ENCODE results near the gene ACTL6A.
"Not testable (repeated sequence)": the region's sequence is repeated elsewhere in the genome, so short reads cannot be mapped to it uniquely, and the experiment has no call there.

ACTL6A gene

DNA sequence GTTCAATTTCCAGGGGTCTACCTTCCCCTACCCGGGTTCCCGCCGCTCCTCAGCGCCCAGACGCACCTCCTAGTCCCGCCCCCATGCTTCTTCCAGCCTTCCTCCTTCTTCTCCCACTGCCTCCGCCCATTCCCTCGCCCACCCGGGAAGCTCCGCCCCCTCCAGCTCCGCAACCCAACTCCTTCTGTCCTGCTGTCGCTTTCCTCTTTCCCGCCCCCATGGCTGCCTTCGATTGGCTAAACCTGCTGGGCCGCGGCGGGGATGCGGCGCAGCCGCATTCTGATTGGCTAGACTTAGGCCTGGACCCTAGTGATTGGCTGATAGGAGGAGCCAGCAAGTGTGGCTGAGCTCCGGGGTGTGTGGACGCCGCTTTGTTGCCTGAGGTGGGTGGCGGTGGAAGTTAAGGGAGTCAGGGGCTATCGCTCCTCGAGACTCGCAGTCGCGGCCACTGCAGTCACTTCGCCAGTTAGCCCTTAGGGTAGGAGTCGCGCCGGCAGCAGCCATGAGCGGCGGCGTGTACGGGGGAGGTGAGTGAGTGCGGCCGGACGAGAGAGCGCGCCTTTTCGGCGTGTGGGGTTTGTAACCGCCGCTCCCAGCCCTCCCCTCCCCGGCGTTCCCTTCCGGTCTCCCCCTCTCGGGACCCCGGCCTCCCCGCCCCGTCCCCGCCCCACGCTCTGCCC lies at the start of gene ACTL6A:
ACTL6A (plus strand) TSS at position 336 of the 680 bp plus-strand sequence; CDS start at position 503, 167 bp downstream.
- peak; percentile 99 for DNase-seq

DNA sequence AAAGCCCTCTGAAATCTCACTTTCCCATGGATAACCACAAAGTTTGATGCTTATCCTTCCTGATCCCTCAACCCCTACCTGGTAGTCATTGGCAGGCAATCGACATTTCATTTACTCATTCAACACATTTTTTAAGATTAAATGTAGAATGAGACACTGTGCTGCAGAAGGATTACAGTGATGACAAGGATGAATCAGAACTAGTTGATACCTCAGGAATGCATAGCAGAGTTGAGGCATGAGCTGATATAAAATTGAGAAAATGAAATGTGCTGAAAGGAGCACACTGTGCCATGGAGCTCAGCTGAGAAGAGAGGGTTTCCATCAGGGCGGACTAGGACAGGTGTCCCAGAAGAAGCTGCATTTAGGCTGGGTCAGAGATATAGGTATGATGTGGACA lies 48.9 kb upstream of the ACTL6A start:
- no peak for DNase-seq

DNA sequence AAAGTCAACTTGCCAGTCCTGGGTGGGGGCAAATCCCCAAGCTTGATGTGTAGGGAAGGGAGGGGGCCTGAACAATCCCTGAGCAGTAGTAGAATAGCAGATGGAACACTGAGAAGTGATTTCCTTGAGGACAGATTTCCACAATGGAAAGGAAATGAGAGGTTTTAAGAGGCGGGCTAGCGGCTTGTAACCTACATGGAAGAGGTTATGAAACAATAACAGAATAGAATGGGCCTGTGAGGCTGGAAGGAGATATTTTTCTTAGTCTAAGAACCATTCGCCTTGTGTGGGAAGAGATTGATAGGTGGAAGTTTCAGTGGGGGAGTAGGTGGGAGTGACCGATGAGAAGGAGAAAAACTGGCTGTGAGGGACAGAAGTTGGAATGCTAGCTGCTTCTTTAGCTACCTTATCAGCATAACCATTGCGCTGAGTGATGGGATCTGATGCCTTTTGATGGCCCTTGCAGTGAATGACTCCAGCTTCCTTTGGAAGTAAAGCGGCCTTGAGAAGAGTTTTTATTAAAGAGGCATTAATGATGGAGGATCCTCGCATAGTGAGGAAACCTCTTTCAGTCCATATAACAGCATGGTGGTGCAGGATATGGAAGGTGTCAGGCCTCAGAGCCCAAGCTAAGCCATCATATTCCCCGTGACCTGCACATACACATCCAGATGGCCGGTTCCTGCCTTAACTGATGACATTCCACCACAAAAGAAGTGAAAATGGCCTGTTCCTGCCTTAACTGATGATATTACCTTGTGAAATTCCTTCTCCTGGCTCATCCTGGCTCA lies 46.1 kb upstream of the ACTL6A start:
- not testable (repeated sequence) for DNase-seq

DNA sequence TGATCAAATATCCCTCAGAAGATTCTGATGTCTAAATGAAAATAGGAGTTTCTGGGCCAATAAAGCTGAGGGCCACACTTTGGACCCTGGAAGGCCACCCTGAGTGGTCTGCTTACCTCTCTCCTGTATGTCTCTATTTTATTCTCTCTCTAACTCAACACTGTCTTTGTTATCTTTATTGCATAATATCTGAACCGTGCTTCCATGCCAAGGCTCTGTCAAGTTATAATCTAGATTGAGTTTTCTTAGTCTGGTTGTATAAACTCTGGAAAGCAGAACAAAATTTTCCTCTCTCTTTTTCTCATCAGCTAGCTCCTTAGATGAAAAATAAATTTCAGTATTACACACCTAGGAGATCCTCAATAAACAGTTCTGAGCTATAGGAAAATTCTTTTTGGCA lies 36.2 kb upstream of the ACTL6A start:
- DNase-seq, result peak; percentile 14

DNA sequence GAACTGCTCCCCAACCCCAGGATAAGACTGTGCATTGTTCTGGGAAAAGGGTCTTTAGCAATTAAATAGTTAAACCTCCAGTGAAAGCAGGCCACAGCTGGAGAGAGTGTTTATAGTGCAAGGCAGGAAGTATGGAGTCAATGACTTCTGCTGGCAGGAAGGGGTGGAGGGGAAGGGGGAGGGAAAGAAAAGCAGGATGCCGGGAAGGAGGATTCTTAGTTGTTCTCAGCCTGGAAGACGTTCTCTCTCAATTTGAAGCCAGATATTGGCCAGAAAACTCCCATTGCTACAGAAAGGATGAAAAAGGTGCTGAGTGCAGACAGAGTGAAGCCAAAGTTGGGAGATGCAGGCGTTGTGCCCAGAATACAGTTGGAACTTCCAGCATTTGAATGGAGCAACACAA lies 35.7 kb upstream of the ACTL6A start:
- DNase-seq, result peak; percentile 45

DNA sequence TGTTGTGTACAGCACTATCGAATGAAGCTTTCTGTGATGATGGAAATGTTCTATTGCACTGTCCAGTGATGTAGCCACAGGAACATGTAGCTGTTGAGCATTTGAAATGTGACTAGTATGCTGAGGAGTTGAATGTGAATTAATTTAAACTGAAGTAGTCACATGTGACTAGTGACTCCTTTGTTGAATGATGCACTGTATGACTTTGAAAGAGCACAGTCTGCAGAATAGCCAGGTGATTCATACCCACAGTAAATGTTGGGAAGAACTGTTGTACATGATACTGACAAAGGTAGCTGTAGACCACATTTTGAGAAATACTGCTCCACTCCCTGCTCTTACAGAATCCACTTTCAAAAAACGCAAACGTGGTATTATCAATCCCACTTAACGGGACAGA lies 34.0 kb upstream of the ACTL6A start:
- DNase-seq, result no peak

DNA sequence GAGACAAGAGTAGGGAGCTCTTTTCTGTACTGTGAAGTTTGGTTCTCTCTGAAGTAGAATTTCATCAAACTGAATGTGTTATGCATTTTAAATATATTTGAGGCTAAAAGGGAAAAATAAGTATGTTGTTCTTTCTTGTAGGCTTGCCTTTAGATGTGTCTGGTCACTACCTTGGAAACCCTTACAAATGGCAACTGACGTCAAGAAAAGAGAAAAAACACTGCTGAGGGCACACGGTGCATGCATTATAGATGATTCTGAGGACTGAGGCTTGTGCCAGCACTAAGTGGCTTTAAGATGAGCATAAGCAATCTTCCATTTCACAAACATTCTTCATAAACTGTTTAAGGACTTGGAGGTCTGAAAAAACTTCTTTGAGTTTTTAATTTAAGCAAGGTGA lies 31.1 kb upstream of the ACTL6A start:
- no peak for DNase-seq

DNA sequence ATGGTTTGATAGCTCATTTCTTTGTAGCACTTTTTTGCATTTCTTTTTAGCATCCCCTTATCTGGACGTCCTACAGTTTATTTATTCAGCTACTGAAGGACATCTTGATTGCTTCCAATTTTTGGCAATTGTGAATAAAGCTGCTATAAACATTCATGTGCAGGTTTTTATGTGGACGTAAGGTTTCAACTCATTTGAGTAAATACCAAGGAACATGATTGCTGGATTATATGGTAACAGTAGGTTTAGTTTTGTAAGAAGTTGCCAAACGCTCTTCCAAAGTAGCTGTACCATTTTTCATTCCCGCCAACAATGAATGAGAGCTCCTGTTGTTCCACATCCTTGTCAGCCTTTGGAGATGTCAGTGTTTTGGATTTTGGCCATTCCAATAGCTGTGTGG lies 29.5 kb upstream of the ACTL6A start:
- DNase-seq, result no peak

DNA sequence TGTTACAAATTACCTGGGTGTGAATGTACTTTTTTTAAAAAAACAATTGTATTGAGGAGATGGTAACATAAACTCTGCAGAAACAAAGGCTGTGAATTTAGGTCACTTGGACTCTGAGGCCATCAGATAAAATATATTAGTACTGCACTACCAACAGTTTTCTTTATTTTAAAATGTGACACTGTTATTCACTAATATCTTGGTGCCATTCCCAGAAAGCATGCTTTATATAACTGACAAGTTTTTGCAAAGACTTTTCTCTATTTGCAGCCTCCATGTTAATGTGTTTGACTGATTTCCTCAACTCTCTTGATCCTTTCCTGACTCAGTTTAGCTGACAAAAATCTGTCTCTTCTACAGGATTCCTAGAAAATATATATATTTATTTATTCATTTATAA lies 26.5 kb upstream of the ACTL6A start:
- no peak for DNase-seq

DNA sequence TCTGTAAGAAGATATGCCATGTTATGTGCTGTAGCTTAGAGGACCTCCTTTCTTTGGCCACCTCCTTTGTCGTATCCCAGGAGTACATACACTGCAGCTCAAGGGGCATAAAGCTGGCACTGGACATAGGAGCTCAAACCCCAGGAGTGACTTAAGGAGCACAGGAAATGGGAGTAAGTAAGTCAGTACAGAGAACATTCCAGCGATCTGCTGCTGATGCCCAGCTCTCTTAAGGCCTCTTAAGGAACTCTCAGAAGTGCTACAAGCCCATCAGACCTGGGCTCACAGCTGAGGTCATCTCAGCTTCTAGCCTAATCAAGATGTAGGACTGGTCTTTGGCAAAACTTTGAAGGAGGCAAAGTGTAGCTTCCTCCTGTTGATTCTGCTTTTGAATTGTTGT lies 21.6 kb upstream of the ACTL6A start:
- no peak for DNase-seq

DNA sequence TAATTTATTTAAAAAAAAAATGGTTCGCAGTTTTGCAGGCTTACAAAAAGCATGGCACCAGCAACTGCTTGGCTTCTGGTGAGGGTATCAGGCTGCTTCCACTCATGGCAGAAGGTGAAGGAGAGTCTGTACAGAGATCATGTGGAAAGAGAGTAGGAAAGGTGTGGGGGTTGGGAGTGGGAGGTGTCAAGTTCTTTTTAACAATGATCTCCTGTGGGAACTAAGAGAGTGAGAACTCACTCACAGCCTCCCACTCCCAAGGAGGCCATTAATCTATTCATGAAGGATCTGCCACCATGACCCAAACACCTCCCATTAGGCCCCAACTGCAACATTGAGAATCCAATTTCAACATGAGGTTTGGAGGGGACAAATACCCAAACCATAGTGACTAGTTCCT lies 21.1 kb upstream of the ACTL6A start:
- DNase-seq, result no peak

DNA sequence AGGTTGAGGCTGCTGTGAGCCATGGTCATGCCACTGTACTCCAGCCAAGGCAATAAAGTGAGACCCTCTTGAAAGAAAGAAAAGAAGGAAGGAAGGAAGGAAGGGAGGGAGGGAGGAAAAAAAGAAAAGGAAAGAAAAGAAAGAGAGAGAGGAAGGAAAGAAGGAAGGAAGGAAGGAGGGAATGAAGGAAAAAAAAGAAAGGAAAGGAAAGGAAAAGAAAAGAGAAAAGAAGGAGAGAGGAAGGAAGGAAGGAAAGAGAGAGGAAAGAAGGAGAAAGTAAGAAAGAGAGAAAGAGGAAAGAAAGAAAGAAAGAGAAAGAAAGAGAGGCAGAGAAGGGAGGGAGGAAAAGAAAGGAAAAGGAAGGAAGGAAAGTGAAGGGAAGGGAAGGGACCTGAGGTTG lies 20.4 kb upstream of the ACTL6A start:
- no peak for DNase-seq

DNA sequence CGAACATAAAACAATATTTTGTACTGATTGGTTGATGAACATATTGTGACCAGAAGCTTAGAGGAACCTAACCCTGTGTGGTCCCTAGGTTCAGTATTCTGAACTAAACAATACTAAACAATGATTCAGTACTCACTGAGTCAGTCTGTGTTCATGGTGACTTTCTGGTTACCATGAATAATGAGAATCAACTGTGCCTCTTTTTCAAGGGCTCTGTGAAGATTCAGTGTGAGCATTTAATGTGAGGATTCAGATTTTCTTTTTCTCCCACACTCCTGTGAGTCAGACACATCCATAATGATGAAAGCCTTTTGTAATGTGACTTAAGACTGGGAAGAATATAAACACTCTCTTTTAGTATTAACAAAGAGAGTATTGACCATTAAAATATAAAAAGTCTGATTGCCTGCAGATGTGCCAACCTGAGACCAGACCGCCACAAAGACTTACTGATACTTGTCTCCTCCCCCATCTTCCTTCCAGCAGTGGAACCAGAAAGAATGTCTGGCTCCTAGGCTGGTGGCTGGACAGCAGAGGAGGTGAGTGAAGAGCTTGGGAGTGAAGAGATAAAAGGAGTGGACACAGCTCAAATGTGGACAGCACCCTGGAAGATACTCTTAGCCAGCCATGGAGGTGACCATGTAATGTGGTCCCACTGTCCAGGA lies 17.6 kb upstream of the ACTL6A start:
- peak; percentile 50 for DNase-seq

DNA sequence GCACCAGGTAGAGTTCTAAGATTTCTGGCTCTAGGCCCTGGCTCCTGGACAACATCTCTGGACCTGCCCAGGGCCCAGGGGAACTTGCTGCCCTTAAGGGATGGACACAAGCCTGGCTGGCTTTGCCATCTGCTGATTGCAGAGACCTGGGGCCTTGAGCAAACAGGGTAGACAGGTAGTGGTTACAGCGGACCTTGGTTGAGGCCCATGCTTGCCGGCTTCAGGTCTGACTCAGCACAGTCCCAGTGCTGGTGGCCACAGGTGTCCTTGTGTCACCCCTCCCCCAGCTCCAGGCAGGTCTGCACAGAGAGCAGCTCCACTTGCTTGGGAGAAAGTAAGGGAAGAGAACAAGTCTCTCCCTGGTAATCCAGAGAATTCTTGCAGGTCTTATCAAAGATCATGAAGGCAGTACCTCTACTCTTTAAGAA lies 15.9 kb upstream of the ACTL6A start:
- no peak for DNase-seq

DNA sequence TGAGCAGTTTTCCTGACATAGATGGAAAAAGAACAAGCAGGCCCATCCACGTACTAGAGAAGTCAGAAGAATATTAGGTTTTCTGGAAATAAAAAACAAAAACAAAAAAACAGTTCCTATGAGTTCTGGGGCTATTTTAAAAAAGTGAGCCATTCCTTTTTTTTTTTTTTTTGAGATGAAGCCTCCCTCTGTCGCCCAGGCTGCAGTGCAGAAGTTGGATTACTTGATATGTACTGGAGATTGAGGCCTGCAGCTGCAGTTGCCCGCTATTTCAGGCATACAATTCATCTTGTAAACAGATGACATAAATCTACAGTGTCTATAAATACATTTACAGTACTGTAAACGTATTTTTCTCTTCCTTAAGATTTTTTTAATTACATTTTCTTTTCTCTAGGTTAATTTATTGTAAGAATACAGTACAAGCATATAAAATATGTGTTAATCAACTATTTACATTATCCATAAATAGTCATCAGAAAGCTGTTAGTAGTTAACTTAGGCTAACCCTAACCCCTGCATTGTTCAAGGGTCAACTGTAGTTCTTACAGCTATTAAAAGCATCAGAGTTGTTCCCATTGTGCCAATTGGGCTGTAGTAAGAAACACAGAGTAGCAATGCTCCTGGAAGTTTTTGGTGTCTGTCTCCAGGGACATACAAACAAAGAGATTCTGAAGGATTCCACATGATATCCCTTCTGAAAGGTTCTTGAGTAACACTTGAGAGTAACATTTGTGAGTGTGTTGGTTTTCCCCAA lies 11.2 kb upstream of the ACTL6A start:
- DNase-seq, result no peak

DNA sequence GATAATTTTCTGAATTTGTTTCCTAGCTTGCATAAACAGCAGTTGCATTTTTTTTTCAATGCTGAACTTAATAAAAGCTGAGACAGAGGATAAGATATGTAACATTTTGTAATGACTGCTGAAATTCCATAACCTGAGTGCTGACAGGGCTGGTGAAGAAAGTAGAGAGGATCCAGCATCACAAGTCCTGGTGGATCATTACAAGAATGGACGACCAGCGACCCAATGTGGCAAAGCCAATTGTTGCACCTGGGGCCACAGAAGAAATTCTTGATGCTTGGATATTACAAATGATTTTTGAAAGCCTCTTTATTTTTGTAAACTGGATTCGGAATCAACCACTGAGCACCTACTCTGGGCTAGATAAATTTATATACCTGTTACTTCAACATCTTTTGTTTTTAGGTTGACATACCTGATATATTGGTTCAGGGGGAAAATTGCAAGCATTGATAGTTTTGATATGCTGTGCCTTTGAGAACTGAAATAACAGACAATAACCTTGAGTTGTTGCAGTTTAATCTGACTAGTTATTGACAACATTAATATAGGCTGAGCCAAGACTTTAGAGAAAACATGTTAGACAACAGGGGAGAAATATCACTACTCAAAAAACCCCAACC lies 3.9 kb upstream of the ACTL6A start:
- peak; percentile 31 for DNase-seq

DNA sequence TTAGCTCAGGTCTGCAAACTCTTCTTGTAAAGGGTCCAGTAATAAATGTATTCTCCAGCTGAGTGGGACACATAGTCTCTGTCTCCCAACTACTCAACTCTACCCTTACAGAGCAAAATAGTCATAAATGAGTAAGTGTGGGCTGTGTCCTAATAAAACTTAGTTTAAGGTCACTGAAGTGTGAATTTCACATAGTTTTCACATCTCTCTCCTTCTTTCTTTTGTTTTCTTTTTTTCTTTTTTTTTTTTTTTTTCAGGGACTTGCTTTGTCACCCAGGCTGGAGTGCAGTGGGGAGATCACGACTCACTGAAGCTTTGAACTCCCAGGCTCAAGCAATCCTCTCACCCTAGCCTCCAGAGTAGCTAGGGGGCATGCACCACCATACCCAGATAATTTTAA lies 1.9 kb upstream of the ACTL6A start:
- DNase-seq, result no peak

DNA sequence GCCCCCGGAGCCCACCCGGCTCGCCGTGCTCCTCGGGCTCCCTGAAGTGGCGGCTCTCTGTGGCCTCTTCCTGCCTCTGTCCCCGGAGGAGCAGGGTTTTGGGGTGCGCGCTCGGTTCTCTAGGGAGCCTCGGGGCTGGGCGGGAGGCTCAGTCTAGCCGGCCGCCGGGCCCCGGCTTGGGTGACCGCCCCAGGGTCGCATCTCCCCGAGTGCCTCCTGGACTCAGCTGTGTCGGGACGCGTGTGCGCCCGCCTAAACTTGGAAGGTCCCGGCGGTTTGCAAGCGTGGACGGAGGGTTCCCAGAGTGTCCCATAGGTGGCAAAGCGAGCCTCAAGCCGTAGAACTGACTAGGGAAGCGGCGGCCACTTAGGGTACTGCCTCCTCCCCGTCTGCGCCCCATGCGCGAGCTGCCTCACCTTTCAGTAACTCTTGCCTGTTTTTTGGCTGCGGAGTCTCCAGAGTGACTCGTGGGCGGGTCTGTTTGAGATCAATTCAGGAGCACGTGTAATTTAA lies 601 bp downstream of the ACTL6A start:
- DNase-seq, result peak; percentile 49

DNA sequence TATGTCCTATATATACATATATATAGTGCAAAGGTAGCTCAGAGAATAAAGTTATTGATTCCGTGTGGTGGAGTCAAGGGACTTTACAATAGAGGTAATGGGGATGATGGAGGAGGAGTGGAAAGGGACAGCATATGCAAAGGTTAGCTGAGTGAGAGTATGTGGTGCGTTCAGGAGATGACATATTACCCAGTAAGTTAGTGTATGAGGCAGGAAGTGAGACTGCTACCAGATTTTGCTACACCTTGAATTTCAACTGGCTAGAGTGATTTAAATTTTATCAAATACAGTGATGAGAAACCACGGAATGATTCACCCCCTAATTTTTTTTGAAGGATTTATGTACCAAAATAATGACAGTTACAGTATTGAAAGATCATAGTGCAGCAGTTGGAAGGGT lies 2.8 kb downstream of the ACTL6A start:
- DNase-seq, result no peak

DNA sequence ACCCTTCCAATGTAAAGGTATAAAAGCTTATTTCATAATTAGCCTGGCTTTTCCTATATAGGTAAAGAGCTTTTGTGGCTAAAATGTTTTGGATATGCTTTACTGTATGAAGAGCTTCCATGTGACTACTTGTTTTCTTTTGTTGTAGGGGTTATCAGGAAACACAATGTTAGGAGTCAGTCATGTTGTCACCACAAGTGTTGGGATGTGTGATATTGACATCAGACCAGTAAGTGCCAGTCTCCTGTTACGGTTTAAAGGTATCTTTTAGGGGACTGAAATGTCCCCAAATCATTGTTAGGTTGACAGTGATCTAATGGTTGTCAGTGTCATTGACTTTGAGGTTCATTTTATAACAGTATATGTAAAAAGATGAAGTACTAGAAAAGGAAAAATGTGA lies 18.3 kb downstream of the ACTL6A start:
- no peak for DNase-seq

DNA sequence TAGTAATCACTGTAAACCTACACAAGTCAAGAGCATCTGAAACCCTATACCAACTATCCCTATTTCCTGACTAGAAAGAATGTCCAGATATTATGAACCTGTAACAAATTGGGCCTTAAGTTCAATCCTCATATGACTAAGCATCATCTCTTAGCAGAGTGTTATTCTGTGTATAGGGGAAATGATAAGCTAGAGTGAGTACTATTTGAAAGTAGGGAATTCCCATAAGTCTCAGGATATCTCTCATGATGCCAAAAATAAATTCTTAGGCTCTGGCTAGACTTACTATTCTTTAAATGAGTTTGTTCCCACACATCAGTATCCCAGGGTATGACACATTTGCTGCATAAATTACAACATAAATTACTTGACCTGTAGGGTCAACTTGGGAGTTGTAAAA lies 26.4 kb downstream of the ACTL6A start:
- DNase-seq, result peak; percentile 27

DNA sequence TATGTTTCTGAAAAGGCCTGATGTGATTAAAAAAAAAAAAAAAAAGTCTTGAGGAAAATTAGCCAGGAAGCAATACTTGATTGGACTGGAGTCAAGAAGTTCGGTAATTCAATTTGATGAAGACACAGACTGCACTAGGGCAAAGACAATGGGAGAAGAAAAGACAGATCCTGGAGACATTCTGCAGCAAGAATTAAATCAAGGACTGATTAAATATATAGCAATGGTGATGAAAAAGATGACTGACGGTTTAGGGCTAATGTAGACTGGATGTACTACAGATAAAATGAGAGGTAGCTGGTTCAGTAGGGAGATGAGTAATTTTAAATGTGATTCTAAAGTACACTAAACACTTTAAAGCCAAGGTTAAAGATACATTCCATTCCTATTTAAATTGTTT lies 27.9 kb downstream of the ACTL6A start:
- no peak for DNase-seq

DNA sequence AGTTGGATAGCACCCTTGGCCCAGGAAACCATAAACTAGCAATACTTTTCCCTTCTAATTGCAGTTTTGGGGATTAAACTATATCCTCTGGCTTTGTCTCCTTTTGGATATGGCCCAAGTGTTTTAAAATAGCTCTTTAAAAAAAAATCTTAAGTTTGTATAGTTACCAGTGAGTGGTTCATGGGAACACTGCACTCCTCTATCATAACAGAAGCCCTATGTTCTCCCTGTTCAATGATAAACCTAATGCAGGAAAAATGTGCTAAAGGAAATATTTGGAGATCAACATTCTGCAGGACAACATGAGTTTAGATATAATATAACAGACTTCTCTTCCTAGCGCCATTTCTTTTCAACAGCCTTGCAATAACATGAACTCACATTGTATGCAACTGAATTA lies 28.6 kb downstream of the ACTL6A start:
- DNase-seq, result no peak
